GM13976 (cell line): ENCODE data around the gene OPRM1.

ENCODE experiments used
- DNase-seq: peaks from one replicate; pipeline ENCODE4 v3.0.0; 2012; ENCODE audit warnings: low spot score
- in situ Hi-C: fragments of 300-500 bp; cut with MboI; formaldehyde crosslinking; loops from one replicate; pipeline ENCODE4 v1.12.0; 2022; ENCODE audit warnings: low sequenced_read_pairs, mixed read lengths, inconsistent platforms; ENCODE audit not compliant: unreplicated experiment
- TF ChIP-seq, protein P1 (sequence below): IDR thresholded peaks from 2 replicates; pipeline ENCODE4 v1.5.1; 2012; ENCODE audit warnings: borderline replicate concordance, mild to moderate bottlenecking; ENCODE audit not compliant: insufficient read depth; ENCODE audit errors: extremely low read depth, missing control alignments, control extremely low read depth

Gene OPRM1

DNA sequence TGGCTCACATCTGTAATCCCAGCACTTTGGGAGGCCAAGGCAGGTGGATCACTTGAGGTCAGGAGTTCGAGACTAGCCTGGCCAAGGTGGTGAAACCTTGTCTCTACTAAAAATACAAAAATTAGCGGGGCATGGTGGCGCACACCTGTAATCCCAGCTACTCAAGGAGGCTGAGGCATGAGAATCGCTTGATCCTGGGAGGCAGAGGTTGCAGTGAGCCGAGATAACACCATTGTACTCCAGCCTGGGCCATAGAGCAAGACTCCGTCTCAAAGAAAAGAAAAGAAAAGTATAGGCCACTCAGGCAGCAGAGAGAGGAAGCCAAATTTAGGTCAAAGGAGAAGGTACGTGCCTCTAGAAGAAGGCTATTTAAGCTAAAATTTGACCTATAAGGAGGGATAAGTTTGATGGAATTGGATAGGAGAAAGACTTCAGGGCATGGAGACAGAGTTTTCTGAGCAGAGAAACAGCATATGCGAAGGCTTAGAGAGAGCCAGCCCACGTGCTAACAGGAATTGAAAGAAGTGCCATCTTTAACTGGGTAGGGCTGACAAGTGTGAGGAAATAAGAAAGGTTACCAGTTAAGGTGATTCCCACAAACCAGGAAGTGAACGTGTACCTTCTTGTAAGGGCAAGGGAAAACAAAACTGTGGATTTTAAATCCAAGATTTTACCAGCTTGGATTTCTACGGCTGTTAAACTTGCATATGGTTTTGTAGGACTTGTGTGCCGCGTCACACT, 203.7 kb downstream of the OPRM1 start:
- no peak for DNase-seq
- in situ Hi-C loops: no loop called here
- TF ChIP-seq, protein P1, sequence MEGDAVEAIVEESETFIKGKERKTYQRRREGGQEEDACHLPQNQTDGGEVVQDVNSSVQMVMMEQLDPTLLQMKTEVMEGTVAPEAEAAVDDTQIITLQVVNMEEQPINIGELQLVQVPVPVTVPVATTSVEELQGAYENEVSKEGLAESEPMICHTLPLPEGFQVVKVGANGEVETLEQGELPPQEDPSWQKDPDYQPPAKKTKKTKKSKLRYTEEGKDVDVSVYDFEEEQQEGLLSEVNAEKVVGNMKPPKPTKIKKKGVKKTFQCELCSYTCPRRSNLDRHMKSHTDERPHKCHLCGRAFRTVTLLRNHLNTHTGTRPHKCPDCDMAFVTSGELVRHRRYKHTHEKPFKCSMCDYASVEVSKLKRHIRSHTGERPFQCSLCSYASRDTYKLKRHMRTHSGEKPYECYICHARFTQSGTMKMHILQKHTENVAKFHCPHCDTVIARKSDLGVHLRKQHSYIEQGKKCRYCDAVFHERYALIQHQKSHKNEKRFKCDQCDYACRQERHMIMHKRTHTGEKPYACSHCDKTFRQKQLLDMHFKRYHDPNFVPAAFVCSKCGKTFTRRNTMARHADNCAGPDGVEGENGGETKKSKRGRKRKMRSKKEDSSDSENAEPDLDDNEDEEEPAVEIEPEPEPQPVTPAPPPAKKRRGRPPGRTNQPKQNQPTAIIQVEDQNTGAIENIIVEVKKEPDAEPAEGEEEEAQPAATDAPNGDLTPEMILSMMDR: no peak

DNA sequence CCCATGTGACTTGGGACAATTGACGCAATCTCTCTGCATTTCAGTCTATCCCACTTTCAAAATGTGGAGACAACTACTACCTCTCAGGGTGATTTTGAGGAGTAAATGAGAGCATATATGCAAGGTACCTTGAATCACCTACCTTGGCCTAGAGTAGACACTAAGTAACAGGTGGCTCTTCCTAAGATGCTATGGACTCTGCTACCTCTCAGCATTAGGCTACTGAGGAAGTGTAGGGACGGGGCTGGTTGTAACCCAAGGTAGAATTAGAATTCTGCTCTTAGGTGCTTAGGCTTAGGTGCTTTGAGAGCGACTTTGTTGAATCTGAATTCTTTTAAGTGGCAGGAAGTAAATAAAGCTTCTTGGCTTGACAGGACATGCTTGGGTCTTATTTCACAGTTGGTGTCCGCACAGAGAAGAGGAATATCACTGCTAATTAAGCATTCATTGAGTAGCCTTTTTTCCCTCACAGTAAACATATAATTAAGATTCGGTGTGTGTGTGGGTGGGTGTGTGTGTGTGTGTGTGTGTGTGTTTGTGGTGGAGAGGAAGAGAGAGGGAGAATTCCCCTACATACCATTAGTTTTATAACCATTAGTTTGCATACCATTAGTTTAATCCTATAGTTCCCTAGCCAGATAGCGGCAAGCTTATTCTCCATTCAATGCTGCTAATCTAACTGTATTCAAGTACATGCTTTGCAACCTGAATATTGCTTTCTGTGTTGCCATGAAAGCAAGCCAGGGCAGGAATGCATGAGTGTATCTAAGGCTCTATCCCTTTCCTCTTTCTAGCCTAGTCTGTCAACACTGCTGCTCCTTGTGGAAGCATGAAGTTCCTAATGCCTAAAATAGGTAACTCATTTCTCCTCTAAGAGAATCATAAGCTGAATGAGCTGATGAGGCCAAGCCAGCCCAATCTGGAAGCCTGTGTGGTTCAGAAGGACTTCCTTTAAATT, 205.0 kb downstream of the OPRM1 start:
- DNase-seq: no peak
- in situ Hi-C loops: no loop called here
- TF ChIP-seq, protein P1: no peak

DNA sequence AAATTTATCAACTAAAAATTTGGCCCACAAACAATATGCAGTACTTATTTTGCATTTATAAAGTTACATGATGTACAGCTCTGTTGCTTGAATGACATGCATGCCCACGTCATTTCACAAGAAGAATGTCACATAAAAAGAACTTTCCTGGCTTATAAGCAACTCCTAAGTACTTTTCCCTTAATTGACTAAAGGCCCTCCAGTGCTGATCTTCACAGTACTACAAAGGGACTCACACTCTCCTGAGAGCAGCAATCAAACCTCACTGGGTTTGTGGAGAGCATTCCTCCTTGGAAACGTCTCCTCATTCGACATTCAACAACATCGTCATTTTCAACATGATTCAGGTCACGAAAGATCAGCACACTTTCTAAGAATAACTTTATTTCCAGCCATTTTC, 206.5 kb downstream of the OPRM1 start:
- TF ChIP-seq, protein P1: no peak
- DNase-seq: no peak
- in situ Hi-C loops: no loop called here

DNA sequence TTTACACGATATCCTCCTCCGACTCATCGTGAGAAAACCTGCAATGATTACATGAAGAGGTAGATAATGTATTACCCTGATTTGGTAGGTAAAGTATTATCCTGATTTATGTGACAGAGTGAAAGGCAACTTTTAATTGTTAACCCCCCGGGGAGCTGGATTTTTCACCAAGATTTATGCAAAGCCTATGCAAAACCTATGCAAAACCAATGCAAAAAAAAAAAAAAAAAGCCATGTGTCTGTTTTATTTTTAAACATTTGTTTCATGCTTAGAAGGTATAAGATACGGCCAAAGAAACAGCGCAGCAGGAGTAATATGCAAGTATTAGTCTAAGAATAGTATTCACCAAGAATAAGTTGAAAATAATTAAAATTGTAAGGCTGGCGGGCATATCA, 207.7 kb downstream of the OPRM1 start:
- in situ Hi-C loops: no loop called here
- TF ChIP-seq, protein P1: no peak
- no peak for DNase-seq

DNA sequence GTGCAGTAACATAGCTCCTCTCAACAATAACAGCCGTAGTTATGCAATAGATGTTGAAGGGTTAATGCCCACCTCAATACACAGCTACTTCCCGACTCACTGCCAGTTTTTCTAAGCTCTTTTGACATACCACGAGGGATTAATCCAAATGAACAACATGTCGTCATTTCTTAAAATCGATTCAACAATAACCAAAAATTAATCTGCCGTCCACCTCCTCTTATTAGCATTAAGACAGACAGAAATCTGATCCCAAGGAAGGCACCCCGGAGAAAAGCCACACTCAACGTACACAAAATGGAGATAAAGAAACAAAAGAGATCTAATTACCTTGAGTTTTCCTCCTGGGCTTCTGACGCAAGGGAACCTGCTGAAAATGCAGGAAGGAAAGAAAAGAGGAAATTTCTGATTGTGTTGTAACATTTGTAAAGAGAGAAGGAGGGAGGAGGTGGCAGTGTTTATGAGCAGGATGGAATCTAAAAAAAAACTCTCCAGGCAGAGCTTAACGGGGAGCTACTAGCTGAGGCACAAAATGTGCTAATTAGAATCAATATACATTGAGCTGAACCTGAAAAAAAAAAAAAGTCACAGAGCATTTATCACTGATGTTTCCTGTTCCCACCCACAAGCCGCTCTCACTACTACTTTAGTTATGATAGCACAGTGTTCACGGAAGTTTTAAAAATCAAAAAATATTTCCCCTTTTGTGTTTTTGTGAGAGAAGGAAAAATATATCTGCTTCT, 208.2 kb downstream of the OPRM1 start:
- in situ Hi-C loops: no loop called here
- TF ChIP-seq, protein P1: no peak
- DNase-seq: no peak
